ENCODE results near the gene MCF2L2.

The MCF2L2 gene

DNA sequence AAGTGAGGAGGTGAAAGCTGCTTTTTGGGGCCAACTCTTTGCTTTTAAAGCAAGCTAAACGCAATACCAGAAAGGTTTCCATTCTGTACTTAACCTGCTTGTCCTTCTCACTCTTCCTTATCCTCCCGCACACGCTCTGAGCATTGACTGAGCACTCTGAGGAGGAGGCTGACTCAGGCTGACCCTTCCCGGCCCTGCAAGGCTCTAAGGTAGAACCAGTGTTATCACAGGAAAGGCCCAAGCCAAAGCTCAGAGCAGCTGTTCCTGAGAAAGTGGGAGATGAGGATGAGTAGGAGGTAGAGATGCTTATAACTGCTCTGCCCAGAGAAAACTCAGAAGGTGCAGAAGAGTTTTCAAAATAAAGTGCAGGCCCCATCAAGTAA, 173.1 kb downstream of the MCF2L2 start:
- Histone ChIP-seq H3K36me3 (no peaks in the 10 kb centered on the region), H3K27me3 (peaks cover 39% of the 10 kb centered on the region), H3K9me3 (no peaks in the 10 kb centered on the region), H3K4me3 (ENCODE audit: low read depth, low read length) (no peak overlapping the region), H3K4me1 (no peaks in the 10 kb centered on the region)
- TF ChIP-seq, protein P1, sequence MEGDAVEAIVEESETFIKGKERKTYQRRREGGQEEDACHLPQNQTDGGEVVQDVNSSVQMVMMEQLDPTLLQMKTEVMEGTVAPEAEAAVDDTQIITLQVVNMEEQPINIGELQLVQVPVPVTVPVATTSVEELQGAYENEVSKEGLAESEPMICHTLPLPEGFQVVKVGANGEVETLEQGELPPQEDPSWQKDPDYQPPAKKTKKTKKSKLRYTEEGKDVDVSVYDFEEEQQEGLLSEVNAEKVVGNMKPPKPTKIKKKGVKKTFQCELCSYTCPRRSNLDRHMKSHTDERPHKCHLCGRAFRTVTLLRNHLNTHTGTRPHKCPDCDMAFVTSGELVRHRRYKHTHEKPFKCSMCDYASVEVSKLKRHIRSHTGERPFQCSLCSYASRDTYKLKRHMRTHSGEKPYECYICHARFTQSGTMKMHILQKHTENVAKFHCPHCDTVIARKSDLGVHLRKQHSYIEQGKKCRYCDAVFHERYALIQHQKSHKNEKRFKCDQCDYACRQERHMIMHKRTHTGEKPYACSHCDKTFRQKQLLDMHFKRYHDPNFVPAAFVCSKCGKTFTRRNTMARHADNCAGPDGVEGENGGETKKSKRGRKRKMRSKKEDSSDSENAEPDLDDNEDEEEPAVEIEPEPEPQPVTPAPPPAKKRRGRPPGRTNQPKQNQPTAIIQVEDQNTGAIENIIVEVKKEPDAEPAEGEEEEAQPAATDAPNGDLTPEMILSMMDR (IDR thresholded peaks at IDR 0.05; ENCODE audit: low read depth, low read length) = no peak
- DNase-seq = no peak

- no peak for DNase-seq
- Histone ChIP-seq H3K4me1 (no peaks in the 10 kb centered on the region), H3K9me3 (no peaks in the 10 kb centered on the region), H3K36me3 (no peaks in the 10 kb centered on the region), H3K27me3 (peaks cover 39% of the 10 kb centered on the region), H3K4me3 (ENCODE audit: low read depth, low read length) (peak overlapping the region; percentile 68)
- TF ChIP-seq, protein P1 (IDR thresholded peaks at IDR 0.05; ENCODE audit: low read depth, low read length) = no peak
Observed at GRCh38 chr3:183254487-183255347, 173.7 kb downstream of the MCF2L2 start.

GRCh38 chr3:183253528-183254486, 174.6 kb downstream of the MCF2L2 start:
- H3K9me3 ChIP-seq = no peaks in the 10 kb centered on the region
- peak; percentile 31 for DNase-seq
- peak overlapping the region; percentile 68 for H3K4me3 ChIP-seq (ENCODE audit: low read depth, low read length)
- peaks cover 39% of the 10 kb centered on the region for H3K27me3 ChIP-seq
- H3K36me3 ChIP-seq = no peaks in the 10 kb centered on the region
- TF ChIP-seq, protein P1 (IDR thresholded peaks at IDR 0.05; ENCODE audit: low read depth, low read length) = no peak
- H3K4me1 ChIP-seq = no peaks in the 10 kb centered on the region

DNA sequence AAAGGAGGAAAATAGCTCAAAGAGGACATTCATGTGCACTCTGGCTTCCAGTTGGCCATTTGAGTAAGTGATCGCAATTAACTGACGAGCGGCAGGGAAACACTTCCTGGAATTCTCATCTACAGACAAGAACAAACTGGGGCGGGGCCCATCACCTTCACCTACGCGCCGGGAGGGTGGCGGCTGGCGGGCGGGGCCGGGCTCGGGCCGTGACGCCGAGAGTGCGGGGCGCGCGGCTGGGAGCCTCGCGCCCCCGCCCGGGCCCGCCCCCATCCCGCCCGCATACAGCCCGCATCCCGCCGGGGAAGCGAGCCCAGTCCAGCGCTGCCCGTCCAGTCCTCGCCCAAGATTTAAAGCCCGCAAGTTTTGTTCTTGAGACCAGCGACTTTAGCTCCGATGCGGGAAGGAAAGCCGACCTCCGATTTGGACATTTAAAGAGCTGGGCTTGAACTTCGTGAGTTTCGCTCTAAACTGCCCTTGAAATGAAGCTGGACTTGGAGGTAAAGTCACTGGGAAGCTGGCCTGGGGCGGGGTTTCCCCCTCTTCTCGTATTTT, 175.4 kb downstream of the MCF2L2 start, which contains the start of gene B3GNT5:
TSS of gene B3GNT5 (plus strand) at position 281 of the 555 bp plus-strand sequence. CDS start 16,546 bp downstream, outside the sequence.
- Histone ChIP-seq H3K4me3 (ENCODE audit: low read depth, low read length) (peak within 1 kb of the TSS; percentile 68), H3K9me3 (no peaks in the 10 kb centered on the region), H3K36me3 (no peaks in the 10 kb centered on the region), H3K27me3 (peaks cover 39% of the 10 kb centered on the region), H3K4me1 (no peaks in the 10 kb centered on the region)
- TF ChIP-seq, protein P1 (IDR thresholded peaks at IDR 0.05; ENCODE audit: low read depth, low read length) = no peak
- no peak for DNase-seq

- Histone ChIP-seq H3K9me3 (no peaks in the 10 kb centered on the region), H3K27me3 (peaks cover 39% of the 10 kb centered on the region), H3K4me3 (ENCODE audit: low read depth, low read length) (no peak overlapping the region), H3K36me3 (no peaks in the 10 kb centered on the region), H3K4me1 (no peaks in the 10 kb centered on the region)
- no peak for DNase-seq
- TF ChIP-seq, protein P1 (IDR thresholded peaks at IDR 0.05; ENCODE audit: low read depth, low read length) = no peak
Observed at GRCh38 chr3:183252118-183252782, 176.2 kb downstream of the MCF2L2 start.

All from BE2C (cell line).